Hepatocyte (in vitro differentiated cells): ENCODE results near the gene GOLGA6L10.
"Not testable (repeated sequence)": the region's sequence is repeated elsewhere in the genome, so short reads cannot be mapped to it uniquely, and the experiment has no call there.

Source experiments
- CTCF ChIP-seq: fragments of 200-600 bp; sonication (generic); IDR thresholded peaks from 2 replicates; pipeline ENCODE4 v1.5.1; 2016; ENCODE audit warnings: antibody characterized with exemption, mild to moderate bottlenecking; ENCODE audit not compliant: poor library complexity
- EZH2 ChIP-seq: fragments of 200-600 bp; sonication (generic); IDR thresholded peaks from 2 replicates; pipeline ENCODE4 v1.6.1; 2016; ENCODE audit warnings: antibody characterized with exemption, mild to moderate bottlenecking, borderline replicate concordance

GRCh38 chr15:82390152-82390551 is 40.9 kb upstream of the GOLGA6L10 start:
- TF ChIP-seq CTCF, EZH2: not testable (repeated sequence)
